KG1 (cell line): ENCODE data around the gene FOXS1.
"Not testable (repeated sequence)": the region's sequence is repeated elsewhere in the genome, so short reads cannot be mapped to it uniquely, and the experiment has no call there.

Source experiments
- DNase-seq: peaks from one replicate; lab custom pipeline; 2025; lab: John Stamatoyannopoulos, UW

Gene FOXS1

DNA sequence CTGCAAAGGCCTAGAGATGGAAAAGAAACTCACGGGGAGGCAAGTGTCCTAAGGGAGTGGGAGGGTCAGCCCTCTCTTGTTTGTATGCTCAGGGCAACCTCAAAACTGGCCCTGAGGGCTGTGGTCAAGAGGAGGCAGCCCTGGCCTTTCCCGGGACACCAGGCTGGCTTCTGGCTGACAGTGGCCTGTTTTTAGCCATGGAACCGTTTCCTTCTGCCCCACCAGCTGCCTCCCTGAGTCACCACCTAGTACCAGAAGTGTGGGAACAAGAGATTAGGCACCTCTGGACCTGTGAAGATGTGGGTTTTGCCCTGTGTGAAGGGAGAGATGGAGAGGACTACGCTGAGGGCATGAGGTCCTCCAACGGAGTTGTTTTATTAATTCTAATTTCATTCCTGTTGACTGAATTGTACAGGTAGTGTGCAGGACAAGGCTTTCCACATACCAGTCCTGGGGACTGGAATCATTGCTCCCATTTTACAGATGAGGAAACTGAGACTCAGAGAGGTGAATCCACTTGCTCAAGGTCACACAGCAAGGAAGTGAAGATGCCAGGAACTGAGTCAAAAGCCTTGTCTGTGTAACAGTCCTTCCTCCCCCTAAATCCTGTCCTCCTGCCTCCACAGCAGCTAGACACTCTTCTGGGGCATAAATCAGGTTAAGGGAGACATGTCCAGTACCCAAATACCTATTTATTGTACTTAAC lies 5.5 kb downstream of the FOXS1 start:
- DNase-seq, result no peak

DNA sequence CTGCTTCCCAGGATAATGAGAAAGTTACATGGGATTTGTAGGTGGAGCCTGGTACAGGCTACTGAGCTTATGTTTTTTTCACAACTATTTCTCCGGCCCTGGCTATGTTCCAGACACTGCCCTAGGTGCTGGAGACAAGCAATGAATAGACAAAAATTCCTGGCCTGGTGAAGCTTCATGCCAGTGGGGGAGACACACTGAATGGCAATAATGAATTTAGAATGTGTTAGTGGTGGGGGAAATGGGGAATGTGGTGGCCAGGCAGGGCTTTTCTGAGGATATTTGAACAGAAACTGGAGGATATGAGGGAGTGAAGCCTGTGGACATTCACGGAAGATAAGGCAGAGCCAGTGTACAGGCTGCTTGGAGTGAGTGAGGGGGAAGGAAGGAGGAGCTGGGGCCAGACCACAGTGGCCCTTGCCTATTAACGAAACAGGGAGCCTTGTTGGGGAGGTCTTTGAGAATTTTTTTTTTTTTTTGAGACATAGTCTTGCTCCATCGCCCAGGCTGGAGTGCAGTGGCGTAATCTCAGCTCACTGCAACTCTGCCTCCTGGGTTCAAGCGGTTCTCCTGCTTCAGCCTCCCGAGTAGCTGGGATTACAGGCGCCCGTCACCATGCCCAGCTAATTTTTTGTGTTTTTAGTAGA lies 6.6 kb downstream of the FOXS1 start:
- no peak for DNase-seq

DNA sequence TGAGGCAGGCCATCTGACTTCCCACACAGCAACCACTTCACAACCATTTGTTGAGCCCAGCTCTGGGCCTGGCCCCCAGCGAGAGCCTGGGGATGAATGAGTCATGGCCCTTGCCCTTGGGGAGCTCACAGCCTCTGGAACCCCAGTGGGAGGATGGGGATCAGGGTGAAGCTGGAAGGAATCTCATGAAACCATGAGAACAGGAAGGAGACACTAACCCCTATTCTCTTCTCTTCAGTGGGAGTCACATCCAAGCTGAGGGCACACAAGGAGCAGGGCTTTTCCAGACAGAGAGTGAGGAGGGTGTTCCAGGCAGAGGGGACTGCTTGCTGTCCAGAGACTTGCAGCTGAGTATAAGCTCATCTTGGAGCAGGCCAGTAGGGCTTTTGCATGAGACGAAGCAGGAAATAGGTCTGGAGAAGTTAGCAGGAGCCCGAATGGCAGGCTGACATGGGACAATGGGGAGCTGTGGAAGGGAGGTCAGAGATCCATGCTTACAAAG lies 7.5 kb downstream of the FOXS1 start:
- DNase-seq, result no peak

DNA sequence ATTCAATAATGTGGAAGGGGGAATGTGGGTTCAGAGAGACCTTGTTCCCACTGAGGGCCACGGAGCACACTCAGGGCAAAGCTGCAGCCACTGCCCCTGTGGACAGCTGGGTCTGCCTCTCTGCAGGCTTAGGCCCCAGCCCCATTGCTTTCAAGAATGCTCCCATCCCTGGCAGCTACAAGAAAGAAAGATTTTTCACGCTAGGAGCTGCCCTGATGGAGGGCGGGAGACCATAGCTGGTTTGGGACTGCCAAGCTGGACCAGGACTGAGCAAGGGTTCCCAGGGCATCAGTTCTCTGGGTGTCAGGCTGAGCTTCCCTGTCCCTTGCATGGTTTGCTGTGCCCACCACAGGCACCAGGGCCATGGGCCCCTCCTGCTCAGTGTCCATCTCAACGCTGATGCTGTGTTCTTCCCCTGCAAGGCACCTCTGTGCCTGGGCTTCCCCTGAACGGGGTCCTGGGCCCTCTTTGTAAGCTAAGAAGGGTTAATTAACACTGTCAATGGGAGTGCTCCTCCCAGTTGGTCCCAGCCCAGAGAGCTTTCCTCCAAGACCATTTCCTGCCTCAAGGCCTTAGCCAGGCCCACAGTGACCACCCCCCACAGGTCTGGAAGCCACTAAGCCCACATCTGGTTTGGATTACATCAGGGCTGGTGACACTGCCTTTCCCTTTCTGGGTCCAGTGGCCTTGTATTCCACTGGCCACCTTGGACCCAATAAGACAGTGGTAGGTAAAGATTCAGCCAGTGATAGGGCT lies 8.4 kb downstream of the FOXS1 start:
- DNase-seq, result no peak

- peak; percentile 87 for DNase-seq
Observed at GRCh38 chr20:31835977-31836852, 9.2 kb downstream of the FOXS1 start.

DNA sequence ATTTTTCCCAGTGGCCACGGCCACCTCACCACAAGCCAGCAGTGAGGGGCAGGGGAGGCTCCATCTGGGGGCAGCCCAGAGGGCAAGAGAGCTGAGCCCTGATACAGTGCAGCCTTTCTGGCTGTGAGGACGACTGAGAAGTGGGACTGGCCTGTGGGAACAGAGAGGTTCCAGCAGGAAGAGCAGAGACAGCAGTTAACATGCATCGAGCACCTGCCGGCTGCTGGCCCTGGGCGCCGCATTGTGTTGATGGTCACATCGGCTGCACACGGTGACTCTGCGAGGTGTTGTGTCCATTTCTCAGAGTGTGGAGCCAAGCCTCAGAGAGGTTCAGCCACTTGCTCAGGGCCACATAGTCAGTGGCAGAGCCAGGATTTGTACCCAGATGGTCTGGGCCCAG lies 9.8 kb downstream of the FOXS1 start:
- no peak for DNase-seq

DNA sequence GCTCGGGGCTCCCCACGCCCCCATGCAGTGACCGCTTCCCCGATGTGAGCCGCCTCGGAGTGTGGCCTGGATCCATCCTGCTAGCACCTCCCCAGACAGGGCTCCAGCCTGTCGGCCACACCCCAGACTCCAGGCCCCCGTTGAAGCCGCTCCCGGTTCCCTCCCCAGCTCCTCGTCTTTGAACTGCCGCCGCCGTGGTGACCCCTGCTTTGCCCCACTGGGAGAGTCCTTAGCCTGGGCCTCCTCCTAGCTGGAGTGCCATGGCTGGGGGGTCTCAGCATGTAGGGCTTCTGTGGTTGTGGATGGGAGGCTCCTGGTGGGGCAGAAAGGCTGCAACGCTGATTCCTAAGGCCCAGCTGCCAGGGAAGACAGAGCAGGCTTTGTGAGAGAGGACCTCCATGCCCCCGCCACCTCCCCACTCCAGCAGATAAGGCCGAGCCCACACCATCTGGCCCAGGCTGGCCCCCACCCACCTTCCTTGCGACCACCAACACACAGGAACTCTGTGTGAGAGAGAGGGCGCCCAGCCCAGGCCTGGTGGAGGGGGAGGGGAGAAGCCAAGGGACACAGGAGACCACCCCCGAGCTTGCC lies 11.4 kb downstream of the FOXS1 start:
- DNase-seq, result no peak

DNA sequence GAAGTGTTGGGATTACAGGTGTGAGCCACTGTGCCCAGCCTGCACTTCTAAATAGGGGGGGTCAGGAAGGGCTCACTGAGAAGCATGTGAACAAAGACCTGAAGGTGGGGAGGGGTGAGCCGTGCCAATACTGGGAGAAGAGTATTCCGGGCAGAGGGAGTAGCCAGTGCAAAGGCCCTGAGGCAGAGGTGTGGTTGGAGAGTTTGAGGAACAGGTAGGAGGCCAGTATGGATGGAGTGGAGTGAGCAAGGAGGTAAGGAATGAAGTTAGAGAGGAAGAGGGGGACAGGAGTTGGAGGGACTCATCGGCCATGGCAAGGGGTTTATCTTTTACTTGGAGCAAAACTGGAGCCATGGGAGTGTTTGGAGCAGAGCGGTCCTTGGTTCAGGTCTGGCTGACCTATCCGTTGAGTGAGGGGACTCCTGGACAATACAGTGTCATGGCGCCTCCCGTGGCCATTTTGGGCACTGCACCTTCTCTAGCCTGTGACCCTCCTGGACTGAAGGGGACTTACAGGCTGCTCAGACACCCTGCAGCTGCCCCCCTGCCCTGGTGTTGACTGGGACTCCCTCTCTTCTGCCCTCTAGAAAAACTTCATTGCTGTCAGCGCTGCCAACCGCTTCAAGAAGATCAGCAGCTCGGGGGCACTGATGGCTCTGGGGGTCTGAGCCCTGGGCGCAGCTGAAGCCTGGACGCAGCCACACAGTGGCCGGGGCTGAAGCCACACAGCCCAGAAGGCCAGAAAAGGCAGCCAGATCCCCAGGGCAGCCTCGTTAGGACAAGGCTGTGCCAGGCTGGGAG lies 12.1 kb downstream of the FOXS1 start:
- DNase-seq, result peak; percentile 30

- DNase-seq, result no peak
Observed at GRCh38 chr20:31831771-31832306, 13.6 kb downstream of the FOXS1 start.

GRCh38 chr20:31831211-31831610 lies 14.2 kb downstream of the FOXS1 start:
- no peak for DNase-seq

- no peak for DNase-seq
Observed at GRCh38 chr20:31830406-31830981, 14.9 kb downstream of the FOXS1 start.

DNA sequence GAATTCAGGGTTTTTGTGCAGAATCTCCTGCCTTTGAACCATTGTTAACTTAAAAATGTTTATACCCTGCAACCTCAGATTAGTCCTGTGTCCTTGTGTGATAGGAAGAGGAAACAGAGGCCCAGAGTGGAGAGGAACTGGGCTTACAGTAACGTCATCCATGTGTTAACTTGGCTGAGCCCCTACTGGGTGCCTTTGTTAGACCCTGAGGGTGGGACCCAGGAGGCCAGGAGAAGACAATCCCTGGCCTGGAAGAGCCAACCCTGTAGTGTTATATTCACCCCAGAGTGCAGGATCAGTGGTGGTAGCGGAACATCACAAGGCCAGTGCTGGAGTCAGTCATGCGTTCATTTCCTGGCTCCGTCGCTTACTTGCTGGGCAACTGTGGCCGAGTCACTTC lies 15.7 kb downstream of the FOXS1 start:
- DNase-seq, result no peak

- DNase-seq, result not testable (repeated sequence)
Observed at GRCh38 chr20:31828016-31828415, 17.4 kb downstream of the FOXS1 start.

DNA sequence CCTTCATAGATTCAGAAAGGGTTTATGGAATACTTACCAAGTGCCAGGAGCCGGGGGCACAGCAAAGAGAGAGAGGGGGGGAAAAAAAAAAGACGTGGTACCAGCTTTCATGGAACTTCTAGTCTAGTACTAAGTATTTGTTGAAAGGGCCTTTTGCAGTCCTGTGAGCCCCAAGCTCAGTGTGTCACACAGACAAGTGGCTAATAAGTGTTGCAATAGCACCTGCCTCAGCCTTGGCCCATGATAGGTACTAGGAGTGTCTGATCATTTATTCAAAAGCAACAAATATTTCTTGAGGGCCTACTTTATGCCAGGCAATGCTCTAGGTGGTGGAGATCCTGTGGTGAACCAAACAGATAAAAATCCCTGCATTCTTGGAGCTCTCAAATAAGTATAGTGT lies 18.3 kb downstream of the FOXS1 start:
- DNase-seq, result no peak

DNA sequence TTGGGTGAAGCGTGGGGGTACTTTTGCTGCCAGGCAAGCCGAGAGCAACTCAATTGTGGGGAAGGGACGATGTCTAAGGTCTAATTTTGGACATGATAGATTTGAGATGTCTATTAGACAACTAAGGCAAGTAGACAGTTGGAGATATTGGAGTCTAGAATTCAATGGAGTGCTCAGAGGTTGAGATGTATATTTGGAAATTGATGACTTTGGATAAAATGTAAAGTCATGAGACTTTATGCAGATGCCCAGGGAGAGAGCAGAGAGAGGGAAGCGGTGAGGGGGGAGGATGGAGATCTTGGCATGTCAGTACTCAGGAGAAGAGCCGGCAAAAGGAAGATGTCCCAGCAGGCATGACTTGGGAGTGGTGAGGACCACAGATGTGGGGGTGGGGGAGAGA lies 19.3 kb downstream of the FOXS1 start:
- DNase-seq, result no peak

DNA sequence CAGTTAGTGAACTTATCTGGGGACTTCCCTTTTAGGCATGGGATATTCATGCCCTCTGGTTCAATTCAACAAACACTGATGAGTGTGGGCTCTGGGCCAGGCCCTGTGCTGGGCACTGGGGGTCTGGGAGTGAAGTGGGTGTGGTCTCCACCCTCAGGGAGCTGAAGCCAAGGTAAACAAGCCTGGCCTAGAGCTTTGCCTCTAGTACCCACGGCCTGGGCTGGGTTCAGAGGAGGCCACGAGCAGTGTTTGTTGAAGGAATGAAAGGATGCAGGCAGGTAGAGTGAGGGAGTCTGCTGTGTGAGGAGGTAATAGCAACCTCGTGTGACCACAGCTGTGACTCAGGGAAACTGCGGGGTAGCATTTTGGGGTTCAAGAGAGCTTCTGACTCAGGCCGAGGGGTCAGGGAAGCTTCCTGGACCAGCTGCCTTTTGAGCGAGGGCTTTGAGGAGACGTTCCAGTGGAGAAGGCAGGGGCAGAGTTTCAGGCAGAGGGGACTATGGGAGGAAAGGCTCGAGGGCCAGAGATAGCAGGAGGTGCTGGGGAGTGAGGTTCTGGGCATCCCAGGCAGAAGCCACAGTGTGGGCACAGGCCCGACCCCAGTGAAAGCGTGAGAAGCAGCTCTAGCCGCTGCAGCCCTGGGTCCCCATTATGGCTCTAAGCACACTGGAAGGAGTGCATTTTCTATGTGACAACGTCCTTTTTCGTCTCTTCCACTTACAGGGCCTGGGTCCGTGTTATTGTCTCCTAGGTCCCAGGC lies 20.7 kb downstream of the FOXS1 start:
- no peak for DNase-seq

DNA sequence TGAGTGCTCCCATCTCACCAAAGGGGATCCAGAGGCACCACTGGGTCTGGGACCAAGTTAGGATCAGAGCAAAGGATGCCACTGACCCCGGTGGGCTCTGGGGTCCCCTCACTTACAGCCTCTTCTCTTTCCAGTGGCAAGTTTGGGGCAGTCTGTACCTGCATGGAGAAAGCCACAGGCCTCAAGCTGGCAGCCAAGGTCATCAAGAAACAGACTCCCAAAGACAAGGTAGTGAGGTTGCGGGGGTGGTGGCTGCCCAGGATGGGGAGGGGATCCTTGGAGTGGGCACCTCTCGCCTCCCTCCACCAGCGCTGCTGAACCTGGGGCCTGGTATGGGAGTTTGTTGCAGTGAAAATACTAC lies 21.3 kb downstream of the FOXS1 start:
- no peak for DNase-seq

GRCh38 chr20:31823360-31824124 lies 21.9 kb downstream of the FOXS1 start:
- DNase-seq, result no peak
